HG02840 (cell line): ENCODE data around the gene ZNF253.
"Not testable (repeated sequence)": the region's sequence is repeated elsewhere in the genome, so short reads cannot be mapped to it uniquely, and the experiment has no call there.

Experiments
- ATAC-seq: cut with Tn5 transposase; IDR thresholded peaks from one replicate; pipeline ENCODE4 v1.9.1; 2021; ENCODE audit warnings: mild to moderate bottlenecking, moderate library complexity, moderate number of reproducible peaks; ENCODE audit not compliant: unreplicated experiment, low FRiP score

The ZNF253 gene

DNA sequence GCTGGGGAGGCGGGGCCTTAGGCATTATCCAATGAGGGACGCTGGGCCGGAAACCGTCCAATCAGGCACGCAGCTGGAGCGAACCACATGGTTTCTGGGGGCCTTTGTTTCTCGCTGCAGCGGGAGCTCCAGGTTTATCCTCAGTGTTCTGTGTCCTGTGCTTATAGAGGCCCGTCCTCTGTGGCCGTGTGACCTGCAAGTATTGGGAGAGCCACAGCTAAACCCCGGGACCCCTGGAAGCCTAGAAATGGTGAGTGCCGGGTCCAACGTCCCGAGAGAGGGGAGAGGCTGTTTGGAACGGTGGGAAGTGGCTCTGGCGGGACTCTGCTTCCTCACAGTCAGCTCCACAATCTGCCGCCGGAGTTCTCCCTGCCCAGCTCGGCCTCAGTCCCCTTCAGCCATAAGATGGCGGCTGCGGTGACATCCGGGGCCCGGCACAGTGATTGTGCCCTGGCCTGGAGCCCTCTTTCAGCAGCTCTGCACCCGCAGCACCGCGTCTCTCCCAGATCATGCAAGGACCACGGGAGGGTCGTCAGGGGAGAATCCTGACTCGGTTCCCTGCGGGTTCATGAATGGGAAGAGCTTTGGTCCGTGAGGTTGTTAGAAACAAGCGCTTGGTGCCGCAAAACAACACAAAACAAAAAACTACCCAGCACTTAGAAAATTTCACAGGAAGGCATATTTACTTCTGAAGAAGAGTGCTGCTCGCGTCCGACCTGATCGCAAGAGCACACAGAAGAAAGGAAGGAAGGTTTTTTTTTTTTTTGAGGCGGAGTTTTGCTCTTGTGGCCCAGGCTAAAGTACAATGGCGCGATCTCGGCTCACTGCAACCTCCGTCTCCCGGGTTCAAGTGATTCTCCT lies at the start of gene ZNF253:
Gene ZNF253, plus strand, starts transcription at position 133 of the 861 bp plus-strand sequence. Its CDS starts 115 bp downstream, at position 248.
- ATAC-seq: peak; percentile 97

DNA sequence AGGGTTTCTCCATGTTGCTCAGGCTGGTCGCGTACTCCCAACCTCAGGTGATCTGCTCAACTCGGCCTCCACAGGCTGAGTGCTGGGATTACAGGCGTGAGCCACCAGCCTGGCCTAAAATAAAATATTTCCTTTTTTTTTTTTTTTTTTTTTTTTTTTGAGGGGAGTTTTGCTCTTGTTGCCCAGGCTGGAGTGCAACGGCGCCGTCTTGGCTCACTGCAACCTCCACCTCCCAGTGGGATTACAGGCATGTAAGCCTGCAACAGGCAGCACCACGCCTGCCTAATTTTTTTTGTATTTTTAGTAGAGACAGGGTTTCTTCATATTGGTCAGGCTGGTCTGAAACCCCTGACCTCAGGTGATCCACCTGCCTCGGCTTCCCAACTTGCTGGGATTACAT lies 49.0 kb upstream of the ZNF253 start:
- no peak for ATAC-seq

DNA sequence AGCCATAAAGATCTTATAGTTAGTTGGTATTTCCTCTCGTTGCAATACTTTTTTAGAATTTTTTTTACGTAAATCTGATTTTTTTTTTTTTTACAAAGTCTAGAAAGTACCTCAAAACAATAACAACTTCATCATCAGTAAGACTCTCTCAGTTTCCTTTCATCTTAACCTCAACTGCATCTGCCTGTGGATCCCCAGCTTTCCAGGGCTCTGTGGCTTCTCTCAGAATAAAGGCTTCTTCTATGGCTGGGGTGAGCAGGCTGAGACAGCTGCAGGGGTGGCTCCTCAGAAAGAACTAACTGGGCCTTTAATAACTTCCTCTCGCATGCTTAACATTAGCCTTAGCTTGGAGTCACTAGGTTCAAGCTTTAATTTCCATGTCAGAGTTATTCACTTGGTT lies 48.3 kb upstream of the ZNF253 start:
- no peak for ATAC-seq

DNA sequence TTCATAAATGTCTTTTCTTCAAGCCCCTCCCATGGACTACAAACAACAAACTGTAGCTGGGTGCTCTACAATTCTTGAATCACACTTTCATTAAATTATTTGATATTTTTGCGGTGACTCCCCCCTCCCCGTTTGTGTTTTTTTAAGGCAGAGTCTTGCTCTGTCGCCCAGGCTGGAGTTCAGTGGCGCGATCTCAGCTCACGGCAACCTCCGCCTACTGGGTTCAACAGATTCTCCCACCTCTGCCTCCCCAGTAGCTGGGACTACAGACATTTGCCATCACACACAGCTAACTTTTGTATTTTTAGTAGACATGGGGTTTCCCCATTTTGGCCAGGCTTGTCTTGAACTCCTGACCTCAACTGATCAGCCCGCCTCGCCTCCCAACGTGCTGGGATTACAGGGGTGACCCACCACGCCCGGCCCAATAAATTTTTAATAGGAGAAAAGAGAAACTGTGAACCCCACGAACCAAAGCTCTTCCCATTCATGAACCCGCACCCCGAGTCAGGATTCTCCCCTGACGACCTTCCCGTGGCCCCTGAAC lies 44.8 kb upstream of the ZNF253 start:
- no peak for ATAC-seq

DNA sequence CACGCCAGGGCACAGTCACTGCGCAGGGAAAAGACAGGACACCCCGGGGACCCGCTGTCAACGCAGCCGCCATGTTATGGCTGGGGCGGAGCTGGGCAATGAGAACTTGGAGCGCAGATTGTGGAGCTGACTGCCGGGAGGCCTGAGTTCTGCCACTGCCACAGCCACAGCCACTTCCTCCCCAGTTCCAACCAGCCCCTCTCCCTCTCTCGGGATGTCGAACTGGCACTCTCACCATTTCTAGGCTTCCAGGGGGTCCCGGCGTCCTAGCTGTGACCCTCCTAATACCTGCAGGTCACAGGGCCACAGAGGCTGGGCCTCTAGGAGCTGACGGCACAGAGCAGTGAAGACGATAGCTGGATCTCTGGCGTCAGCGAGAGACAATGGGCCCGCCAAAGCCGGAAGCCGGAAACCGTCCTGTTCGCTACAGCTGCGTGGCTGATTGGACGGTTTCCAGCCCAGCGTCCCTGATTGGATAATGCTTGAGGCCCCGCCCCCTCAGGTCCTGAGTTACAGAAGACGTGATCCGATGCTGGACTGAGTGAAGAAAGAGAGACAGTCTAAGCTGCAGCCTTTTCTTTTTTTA lies 44.2 kb upstream of the ZNF253 start, which contains the start of gene ZNF506:
Gene ZNF506, minus strand, starts transcription at position 385 of the 586 bp plus-strand sequence. Its CDS starts 147 bp downstream, at position 238.
- peak; percentile 79 for ATAC-seq

GRCh38 chr19:19821976-19822375 lies 43.7 kb upstream of the ZNF253 start:
- not testable (repeated sequence) for ATAC-seq

GRCh38 chr19:19823916-19824315 lies 41.8 kb upstream of the ZNF253 start:
- ATAC-seq: no peak

DNA sequence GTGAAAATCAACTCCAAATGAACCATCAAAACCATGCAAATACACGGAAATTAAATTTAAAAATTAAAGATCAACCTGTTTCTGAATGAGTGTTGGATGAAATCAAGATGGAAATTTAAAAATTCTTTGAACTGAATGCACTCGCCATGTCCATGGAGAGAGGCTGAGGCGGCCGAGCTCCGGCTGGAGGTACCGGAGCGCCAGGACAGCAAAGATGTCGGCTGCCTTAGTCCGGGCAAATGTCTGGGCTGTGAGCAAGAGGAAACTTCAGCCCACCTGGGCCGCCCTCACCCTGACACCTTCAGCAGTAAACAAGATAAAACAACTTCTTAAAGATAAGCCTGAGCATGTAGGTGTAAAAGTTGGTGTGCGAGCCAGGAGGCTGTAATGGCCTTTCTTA lies 38.8 kb upstream of the ZNF253 start:
- no peak for ATAC-seq

GRCh38 chr19:19835560-19836038 lies 30.1 kb upstream of the ZNF253 start:
- no peak for ATAC-seq

GRCh38 chr19:19847781-19848180 lies 17.9 kb upstream of the ZNF253 start:
- ATAC-seq: no peak

DNA sequence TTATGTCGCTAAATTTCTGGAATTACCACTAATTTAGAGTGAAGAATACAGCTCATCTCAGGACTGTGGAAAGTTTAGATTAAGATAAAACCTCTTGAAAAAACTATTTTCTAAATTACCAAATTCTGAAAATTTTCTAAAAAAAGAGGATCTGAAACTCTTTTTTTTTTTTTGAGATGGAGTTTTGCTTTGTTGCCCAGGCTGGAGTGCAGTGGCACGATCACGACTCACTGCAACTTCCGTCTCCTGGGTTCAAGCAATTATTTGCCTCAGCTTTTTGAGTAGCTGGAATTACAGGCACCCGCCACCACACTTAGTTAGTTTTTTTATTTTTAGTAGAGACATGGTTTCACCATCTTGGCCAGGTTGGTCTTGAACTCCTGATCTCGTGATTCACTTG lies 16.6 kb upstream of the ZNF253 start:
- ATAC-seq: no peak

DNA sequence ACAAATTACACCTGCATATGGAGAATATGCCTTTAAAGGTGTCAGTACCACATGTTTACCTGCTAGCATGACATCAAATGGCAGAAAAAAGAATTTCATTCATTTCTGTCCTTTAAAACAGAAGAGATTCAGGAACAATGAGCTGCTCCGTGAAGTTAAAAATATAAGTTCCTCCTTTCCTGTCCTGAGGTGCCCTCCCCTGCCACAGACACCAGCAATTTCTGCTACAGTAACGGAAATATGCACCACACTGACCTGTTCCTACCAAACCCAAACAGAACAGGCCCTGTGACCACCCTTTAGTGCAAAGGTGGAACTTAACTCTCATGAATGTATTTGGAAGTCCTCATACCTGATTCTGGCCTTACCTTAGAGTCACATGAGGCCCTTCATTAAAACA lies 13.9 kb upstream of the ZNF253 start:
- not testable (repeated sequence) for ATAC-seq

- no peak for ATAC-seq
Observed at GRCh38 chr19:19858751-19859150, 6.9 kb upstream of the ZNF253 start.

DNA sequence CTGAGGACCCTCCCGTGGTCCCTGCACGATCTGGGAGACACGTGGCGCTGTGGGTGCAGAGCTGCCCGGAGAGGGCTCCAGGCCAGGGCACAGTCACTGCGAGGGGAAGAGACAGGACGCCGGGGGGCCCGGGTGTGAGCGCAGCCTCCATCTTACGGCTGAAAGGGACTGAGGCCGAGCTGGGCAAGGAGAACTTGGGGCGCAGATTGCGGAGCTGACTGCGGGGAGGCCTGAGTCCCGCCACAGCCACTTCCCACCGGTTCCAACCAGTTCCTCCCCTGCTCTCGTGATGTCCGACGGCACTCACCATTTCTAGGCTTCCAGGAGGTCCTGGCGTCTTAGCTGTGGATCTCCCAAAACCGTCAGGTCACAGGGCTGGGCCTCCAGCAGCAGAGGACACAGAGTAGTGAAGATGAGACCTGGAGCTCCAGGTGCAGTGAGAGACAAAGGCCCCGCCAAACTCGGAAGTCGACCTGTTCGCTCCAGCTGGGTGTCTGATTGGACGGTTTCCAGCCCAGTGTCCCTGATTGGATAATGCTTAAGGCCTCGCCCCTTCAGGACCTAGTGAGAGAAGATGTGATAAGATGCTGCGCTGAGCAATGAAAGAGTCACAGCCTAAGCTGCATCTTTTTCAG lies 4.8 kb upstream of the ZNF253 start:
- ATAC-seq: no peak

GRCh38 chr19:19866611-19867248 lies 1.0 kb downstream of the ZNF253 start:
- ATAC-seq: no peak

DNA sequence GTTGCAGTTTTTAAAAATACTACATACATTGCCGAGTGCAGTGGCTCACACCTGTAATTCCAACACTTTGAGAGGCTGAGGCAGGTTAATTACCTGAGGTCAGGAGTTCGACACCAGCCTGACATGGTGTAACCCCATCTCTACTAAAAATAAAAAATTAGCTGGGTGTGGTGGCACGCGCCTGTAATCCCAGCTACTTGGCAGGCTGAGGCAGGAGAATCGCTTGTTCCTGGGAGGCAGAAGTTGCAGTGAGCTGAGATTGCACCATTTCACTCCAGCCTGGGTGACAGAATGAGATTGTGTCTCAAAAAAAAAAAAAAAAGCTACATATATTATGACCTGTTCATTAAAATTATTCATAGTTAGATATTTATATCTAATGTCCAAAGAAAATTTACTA lies 4.4 kb downstream of the ZNF253 start:
- ATAC-seq: not testable (repeated sequence)

DNA sequence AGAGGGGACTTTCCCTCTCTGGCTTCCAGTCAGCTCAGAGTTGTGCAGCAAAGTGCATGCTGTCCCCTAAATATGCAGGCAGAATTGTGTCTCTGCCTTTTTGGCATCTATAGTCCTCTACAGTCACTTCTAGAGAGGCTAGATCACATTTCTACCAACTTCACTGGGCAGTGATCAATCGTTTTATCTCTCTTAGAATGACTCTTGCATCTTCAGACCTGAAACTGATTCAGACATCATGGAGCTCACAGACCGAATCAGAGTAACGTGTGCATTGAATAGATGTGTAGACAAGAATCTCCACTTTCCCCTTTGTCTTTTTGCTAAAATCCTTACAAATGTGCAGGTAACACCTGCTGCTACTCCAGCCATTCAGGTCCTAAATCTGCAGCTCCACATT lies 6.2 kb downstream of the ZNF253 start:
- no peak for ATAC-seq

GRCh38 chr19:19873381-19873780 lies 7.7 kb downstream of the ZNF253 start:
- no peak for ATAC-seq

DNA sequence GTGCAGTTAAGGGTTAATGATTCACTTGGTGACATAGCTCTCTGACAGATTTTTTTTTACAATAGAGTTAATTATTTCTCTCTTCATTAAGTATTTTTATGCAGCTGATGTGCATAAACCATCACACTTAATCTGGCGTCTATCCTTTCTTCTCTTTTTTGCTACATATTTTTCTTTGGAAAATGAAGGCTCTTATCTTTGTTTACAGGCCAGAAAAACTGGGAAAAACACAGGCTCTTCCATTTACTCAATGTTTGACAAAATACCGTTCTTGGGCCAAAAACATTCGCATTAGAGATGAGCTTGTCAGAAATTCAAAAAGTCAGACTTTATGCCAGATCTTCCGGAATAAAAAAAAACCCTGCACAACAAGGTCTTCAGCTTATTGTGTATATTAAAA lies 12.0 kb downstream of the ZNF253 start:
- no peak for ATAC-seq

GRCh38 chr19:19884583-19884982 lies 18.9 kb downstream of the ZNF253 start:
- no peak for ATAC-seq
